Measurements from ENCODE around the gene FRMD8.

The FRMD8 gene

DNA sequence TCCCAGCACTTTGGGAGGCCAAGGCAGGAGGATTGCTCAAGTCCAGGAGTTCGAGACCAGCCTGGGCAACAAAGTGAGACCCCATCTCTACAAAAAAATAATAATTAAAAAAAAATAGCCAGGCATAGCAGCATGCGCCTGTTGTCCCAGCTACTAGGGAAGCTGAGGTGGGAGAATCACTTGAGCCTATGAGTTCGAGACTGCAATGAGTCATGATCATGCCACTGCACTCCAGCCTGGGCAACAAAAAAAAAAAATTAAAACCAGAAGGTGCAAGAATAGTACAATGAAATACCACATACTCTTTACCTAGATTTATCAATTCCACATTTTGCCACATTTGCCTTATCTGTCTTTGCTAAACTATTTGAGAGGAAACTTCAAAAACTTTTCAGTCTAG is 44.6 kb upstream of the FRMD8 start:
- Histone ChIP-seq H3K9ac (ENCODE audit: low read length) (no peak overlapping the region), H3K79me2 (ENCODE audit: insufficient read depth, low read length) (peaks cover 16% of the 10 kb centered on the region), H3K9me2 (ENCODE audit: low read depth, low read length) (no peaks in the 10 kb centered on the region), H3K9me3 (ENCODE audit: low read length) (no peaks in the 10 kb centered on the region), H4K20me1 (ENCODE audit: insufficient read depth, low read length) (peaks cover 3% of the 10 kb centered on the region; the same call in 1 of the 2 replicates), H3K4me1 (ENCODE audit: insufficient read depth, low read length, severe bottlenecking) (peaks cover 7% of the 10 kb centered on the region), H3F3A (ENCODE audit: insufficient read depth, low read length) (no peaks in the 10 kb centered on the region), H3K27ac (ENCODE audit: low read depth, low read length, poor library complexity, severe bottlenecking) (no peak overlapping the region), H3K4me2 (ENCODE audit: low read length) (no peak overlapping the region), H3K4me3 (ENCODE audit: low read depth, low read length, poor library complexity, severe bottlenecking) (no peak overlapping the region), H3K27me3 (ENCODE audit: insufficient read depth, low read length) (no peaks in the 10 kb centered on the region), H2AFZ (ENCODE audit: low read length) (no peak overlapping the region), H3K36me3 (ENCODE audit: insufficient read depth, low read length) (peaks cover 76% of the 10 kb centered on the region)
- TF ChIP-seq, protein P1, sequence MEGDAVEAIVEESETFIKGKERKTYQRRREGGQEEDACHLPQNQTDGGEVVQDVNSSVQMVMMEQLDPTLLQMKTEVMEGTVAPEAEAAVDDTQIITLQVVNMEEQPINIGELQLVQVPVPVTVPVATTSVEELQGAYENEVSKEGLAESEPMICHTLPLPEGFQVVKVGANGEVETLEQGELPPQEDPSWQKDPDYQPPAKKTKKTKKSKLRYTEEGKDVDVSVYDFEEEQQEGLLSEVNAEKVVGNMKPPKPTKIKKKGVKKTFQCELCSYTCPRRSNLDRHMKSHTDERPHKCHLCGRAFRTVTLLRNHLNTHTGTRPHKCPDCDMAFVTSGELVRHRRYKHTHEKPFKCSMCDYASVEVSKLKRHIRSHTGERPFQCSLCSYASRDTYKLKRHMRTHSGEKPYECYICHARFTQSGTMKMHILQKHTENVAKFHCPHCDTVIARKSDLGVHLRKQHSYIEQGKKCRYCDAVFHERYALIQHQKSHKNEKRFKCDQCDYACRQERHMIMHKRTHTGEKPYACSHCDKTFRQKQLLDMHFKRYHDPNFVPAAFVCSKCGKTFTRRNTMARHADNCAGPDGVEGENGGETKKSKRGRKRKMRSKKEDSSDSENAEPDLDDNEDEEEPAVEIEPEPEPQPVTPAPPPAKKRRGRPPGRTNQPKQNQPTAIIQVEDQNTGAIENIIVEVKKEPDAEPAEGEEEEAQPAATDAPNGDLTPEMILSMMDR (IDR thresholded peaks at IDR 0.05; ENCODE audit: low read length): no peak
- TF ChIP-seq EZH2 (IDR thresholded peaks at IDR 0.05; ENCODE audit: borderline replicate concordance, low read length): no peak

DNA sequence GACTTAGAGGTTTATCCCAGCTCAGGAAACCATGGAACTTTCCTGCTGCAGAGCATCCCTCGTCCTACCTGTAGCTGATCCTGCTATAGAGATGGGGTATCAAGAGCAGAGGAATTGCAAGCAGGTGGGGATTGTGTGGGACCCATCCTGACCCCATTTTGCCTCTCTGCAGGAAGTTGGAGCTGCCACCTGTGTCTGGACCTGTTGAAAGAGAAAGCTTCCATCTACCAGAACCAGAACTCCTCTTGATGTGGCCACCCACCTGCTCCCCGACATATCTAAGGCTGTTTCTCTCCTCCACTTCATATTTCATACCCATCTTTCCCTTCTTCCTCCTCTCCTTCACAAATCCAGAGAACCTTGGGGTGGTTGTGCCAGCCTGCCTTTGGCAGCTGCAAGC is 34.9 kb upstream of the FRMD8 start:
- H3K4me3 ChIP-seq (ENCODE audit: low read depth, low read length, poor library complexity, severe bottlenecking): no peak overlapping the region
- no peaks in the 10 kb centered on the region for H3K9me3 ChIP-seq (ENCODE audit: low read length)
- TF ChIP-seq, protein P1 (IDR thresholded peaks at IDR 0.05; ENCODE audit: low read length): no peak
- TF ChIP-seq EZH2 (IDR thresholded peaks at IDR 0.05; ENCODE audit: borderline replicate concordance, low read length): no peak
- no peaks in the 10 kb centered on the region for H3K79me2 ChIP-seq (ENCODE audit: insufficient read depth, low read length)
- H3K9me2 ChIP-seq (ENCODE audit: low read depth, low read length): no peaks in the 10 kb centered on the region
- H3F3A ChIP-seq (ENCODE audit: insufficient read depth, low read length): no peaks in the 10 kb centered on the region; the same call in none of the 2 replicates
- no peaks in the 10 kb centered on the region for H4K20me1 ChIP-seq (ENCODE audit: insufficient read depth, low read length)
- no peak overlapping the region for H3K27ac ChIP-seq (ENCODE audit: low read depth, low read length, poor library complexity, severe bottlenecking)
- no peak overlapping the region for H3K4me2 ChIP-seq (ENCODE audit: low read length)
- peaks cover 3% of the 10 kb centered on the region for H3K4me1 ChIP-seq (ENCODE audit: insufficient read depth, low read length, severe bottlenecking)
- no peak overlapping the region for H2AFZ ChIP-seq (ENCODE audit: low read length)
- H3K36me3 ChIP-seq (ENCODE audit: insufficient read depth, low read length): peaks cover 52% of the 10 kb centered on the region
- peaks cover 7% of the 10 kb centered on the region; the same call in 1 of the 2 replicates for H3K27me3 ChIP-seq (ENCODE audit: insufficient read depth, low read length)
- H3K9ac ChIP-seq (ENCODE audit: low read length): no peak overlapping the region

DNA sequence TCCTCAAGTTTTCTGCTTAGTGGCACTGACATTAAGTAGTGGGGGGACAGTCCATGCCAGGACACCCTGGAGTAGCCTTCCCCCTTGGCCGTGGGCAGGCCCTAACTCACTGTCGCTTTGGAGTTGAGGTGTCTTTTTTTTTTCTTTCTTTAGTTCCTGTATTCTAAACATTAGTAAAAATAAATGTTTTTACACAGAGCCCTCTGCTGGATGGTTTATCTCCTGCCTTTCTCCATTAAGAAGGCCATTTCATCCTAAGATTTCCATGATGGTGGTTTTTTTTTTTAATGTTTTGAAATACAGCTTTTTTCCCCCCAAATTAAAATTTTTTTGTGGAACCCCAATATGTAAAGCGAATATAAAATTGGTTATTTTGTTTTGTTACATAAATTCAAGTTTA is 33.7 kb upstream of the FRMD8 start:
- TF ChIP-seq, protein P1 (IDR thresholded peaks at IDR 0.05; ENCODE audit: low read length): peak; percentile 33
- TF ChIP-seq EZH2 (IDR thresholded peaks at IDR 0.05; ENCODE audit: borderline replicate concordance, low read length): no peak
- Histone ChIP-seq H3K27me3 (ENCODE audit: insufficient read depth, low read length) (peaks cover 7% of the 10 kb centered on the region; the same call in 1 of the 2 replicates), H3K4me2 (ENCODE audit: low read length) (no peak overlapping the region), H3K4me1 (ENCODE audit: insufficient read depth, low read length, severe bottlenecking) (peaks cover 3% of the 10 kb centered on the region), H4K20me1 (ENCODE audit: insufficient read depth, low read length) (no peaks in the 10 kb centered on the region), H2AFZ (ENCODE audit: low read length) (no peak overlapping the region), H3K9me3 (ENCODE audit: low read length) (no peaks in the 10 kb centered on the region), H3K4me3 (ENCODE audit: low read depth, low read length, poor library complexity, severe bottlenecking) (no peak overlapping the region), H3K79me2 (ENCODE audit: insufficient read depth, low read length) (no peaks in the 10 kb centered on the region), H3K36me3 (ENCODE audit: insufficient read depth, low read length) (peaks cover 49% of the 10 kb centered on the region), H3K9me2 (ENCODE audit: low read depth, low read length) (no peaks in the 10 kb centered on the region), H3F3A (ENCODE audit: insufficient read depth, low read length) (no peaks in the 10 kb centered on the region; the same call in none of the 2 replicates), H3K27ac (ENCODE audit: low read depth, low read length, poor library complexity, severe bottlenecking) (no peak overlapping the region), H3K9ac (ENCODE audit: low read length) (no peak overlapping the region)

Data from OCI-LY1 (cell line).